Esophagus squamous epithelium (tissue), 4 donors: ENCODE data around the gene LYZL1.

ENCODE experiments used
- CTCF ChIP-seq, 6 experiments: fragments of 450-650 bp in 4 of 6; fragments of 200-600 bp in 2 of 6; sonication (generic) in 2 of 6; IDR thresholded peaks; one replicate each; pipeline ENCODE4 v1.5.1; 2016 to 2019; ENCODE audit warnings: antibody characterized with exemption in 6 of 6, mild to moderate bottlenecking in 4 of 6, moderate library complexity in 4 of 6
- POLR2A ChIP-seq, 4 donors: fragments of 450-650 bp; IDR thresholded peaks; one replicate each; pipeline ENCODE4 v1.6.1; 2017; ENCODE audit warnings: antibody characterized with exemption in 4 of 4, mild to moderate bottlenecking in 4 of 4, moderate library complexity in 3 of 4

GRCh38 chr10:29256586-29256985 lies 32.3 kb upstream of the LYZL1 start:
- no peak for TF ChIP-seq CTCF (IDR thresholded peaks at IDR 0.05)
- TF ChIP-seq POLR2A (IDR thresholded peaks at IDR 0.05), result no peak
